ENCODE results near the gene CCND2.

CCND2 gene

GRCh38 chr12:4293299-4293965 is 19.9 kb downstream of the CCND2 start:
- DNase-seq, result peak; percentile 33

GRCh38 chr12:4293966-4294505 is 20.5 kb downstream of the CCND2 start:
- DNase-seq, result peak; percentile 22

GRCh38 chr12:4296751-4297150 is 23.2 kb downstream of the CCND2 start:
- no peak for DNase-seq

- no peak for DNase-seq
Observed at GRCh38 chr12:4297617-4298016, 24.1 kb downstream of the CCND2 start.

- DNase-seq, result no peak
Observed at GRCh38 chr12:4300883-4301282, 27.3 kb downstream of the CCND2 start.

GRCh38 chr12:4301932-4302501 is 28.5 kb downstream of the CCND2 start:
- no peak for DNase-seq

GRCh38 chr12:4302881-4303280 is 29.3 kb downstream of the CCND2 start:
- DNase-seq, result no peak

GRCh38 chr12:4303750-4304149 is 30.2 kb downstream of the CCND2 start:
- no peak for DNase-seq

GRCh38 chr12:4307593-4308333 is 34.2 kb downstream of the CCND2 start:
- DNase-seq, result peak; percentile 19

GRCh38 chr12:4308334-4308950 is 34.9 kb downstream of the CCND2 start:
- no peak for DNase-seq

GRCh38 chr12:4311776-4312175 is 38.2 kb downstream of the CCND2 start:
- no peak for DNase-seq

GRCh38 chr12:4312251-4312650 is 38.7 kb downstream of the CCND2 start:
- no peak for DNase-seq

GRCh38 chr12:4320497-4320852 is 46.9 kb downstream of the CCND2 start:
- no peak for DNase-seq

GRCh38 chr12:4320853-4321701 is 47.5 kb downstream of the CCND2 start, which contains the start of gene TIGAR:
Gene TIGAR, plus strand, starts transcription at chr12:4321213. Its CDS starts 59 bp downstream, at chr12:4321272.
- DNase-seq, result peak; percentile 92

- no peak for DNase-seq
Observed at GRCh38 chr12:4322726-4323125, 49.2 kb downstream of the CCND2 start.
